HCT116 (cell line): ENCODE measurements around the gene PPM1H.

Experiments used
- CEBPB ChIP-seq: IDR thresholded peaks from 2 replicates; pipeline ENCODE4 v1.6.1; 2012; ENCODE audit warnings: low read depth
- CTCF ChIP-seq, 3 experiments: fragments of 200-600 bp in 1 of 3; sonication (generic) in 1 of 3; IDR thresholded peaks in 2 of 3; conservative IDR thresholded peaks in 1 of 3; 2 replicates each; pipeline ENCODE4 v1.5.1; 2012 to 2017; ENCODE audit warnings: low read depth in 2 of 3, low read length in 2 of 3, antibody characterized with exemption in 1 of 3, borderline replicate concordance in 1 of 3, control low read depth in 1 of 3, mild to moderate bottlenecking in 1 of 3, mixed read lengths in 1 of 3, mixed run types in 1 of 3, moderate library complexity in 1 of 3; ENCODE audit not compliant: insufficient read depth in 1 of 3
- EGR1 ChIP-seq: IDR thresholded peaks from 2 replicates; pipeline ENCODE4 v1.6.1; 2012; ENCODE audit warnings: low read depth
- EZH2 ChIP-seq: fragments of 200-600 bp; sonication (generic); IDR thresholded peaks from 2 replicates; pipeline ENCODE4 v1.6.1; 2017; ENCODE audit warnings: antibody characterized with exemption, mixed run types
- JUND ChIP-seq: IDR thresholded peaks from 2 replicates; pipeline ENCODE4 v1.6.1; 2012
- POLR2A ChIP-seq: IDR thresholded peaks from 2 replicates; pipeline ENCODE4 v1.7.0; 2011; ENCODE audit warnings: borderline replicate concordance; ENCODE audit not compliant: insufficient read depth, insufficient read length; ENCODE audit errors: extremely low read depth
- POLR2AphosphoS5 ChIP-seq: IDR thresholded peaks from 2 replicates; pipeline ENCODE4 v1.6.1; 2011; ENCODE audit warnings: mild to moderate bottlenecking, low read depth, low read length, moderate library complexity
- REST ChIP-seq: IDR thresholded peaks from 2 replicates; pipeline ENCODE4 v1.6.1; 2012; ENCODE audit warnings: low read depth
- SP1 ChIP-seq: IDR thresholded peaks from 2 replicates; pipeline ENCODE4 v1.6.1; 2012; ENCODE audit warnings: low read depth
- ZFX ChIP-seq: fragments of 450-650 bp; IDR thresholded peaks from 2 replicates; pipeline ENCODE4 v1.6.1; 2017
- ZNF274 ChIP-seq: fragments of 200-500 bp; sonication (Bioruptor generic); IDR thresholded peaks from 2 replicates; pipeline ENCODE4 v1.6.1; 2014; ENCODE audit warnings: mild to moderate bottlenecking, low read depth, low read length, inconsistent platforms

- TF ChIP-seq POLR2A (no peak), CEBPB (no peak), CTCF (IDR thresholded peaks at IDR 0.05 in 2 of 3, conservative IDR thresholded peaks at IDR 0.05 in 1 of 3; ENCODE audit: borderline replicate concordance in 1 of 3, insufficient read depth in 1 of 3, low read depth in 2 of 3, low read length in 2 of 3) (no peak), ZFX (no peak), JUND (no peak), ZNF274 (no peak), EZH2 (no peak), EGR1 (no peak), SP1 (no peak), POLR2AphosphoS5 (no peak), REST (no peak)
These were observed 165.8 kb downstream of the PPM1H start for GRCh38 chr12:62769076-62769619.
